ENCODE measurements around the gene ZFP36.
"Not testable (repeated sequence)": the region's sequence is repeated elsewhere in the genome, so short reads cannot be mapped to it uniquely, and the experiment has no call there.

ZFP36 gene, protein sequence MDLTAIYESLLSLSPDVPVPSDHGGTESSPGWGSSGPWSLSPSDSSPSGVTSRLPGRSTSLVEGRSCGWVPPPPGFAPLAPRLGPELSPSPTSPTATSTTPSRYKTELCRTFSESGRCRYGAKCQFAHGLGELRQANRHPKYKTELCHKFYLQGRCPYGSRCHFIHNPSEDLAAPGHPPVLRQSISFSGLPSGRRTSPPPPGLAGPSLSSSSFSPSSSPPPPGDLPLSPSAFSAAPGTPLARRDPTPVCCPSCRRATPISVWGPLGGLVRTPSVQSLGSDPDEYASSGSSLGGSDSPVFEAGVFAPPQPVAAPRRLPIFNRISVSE

DNA sequence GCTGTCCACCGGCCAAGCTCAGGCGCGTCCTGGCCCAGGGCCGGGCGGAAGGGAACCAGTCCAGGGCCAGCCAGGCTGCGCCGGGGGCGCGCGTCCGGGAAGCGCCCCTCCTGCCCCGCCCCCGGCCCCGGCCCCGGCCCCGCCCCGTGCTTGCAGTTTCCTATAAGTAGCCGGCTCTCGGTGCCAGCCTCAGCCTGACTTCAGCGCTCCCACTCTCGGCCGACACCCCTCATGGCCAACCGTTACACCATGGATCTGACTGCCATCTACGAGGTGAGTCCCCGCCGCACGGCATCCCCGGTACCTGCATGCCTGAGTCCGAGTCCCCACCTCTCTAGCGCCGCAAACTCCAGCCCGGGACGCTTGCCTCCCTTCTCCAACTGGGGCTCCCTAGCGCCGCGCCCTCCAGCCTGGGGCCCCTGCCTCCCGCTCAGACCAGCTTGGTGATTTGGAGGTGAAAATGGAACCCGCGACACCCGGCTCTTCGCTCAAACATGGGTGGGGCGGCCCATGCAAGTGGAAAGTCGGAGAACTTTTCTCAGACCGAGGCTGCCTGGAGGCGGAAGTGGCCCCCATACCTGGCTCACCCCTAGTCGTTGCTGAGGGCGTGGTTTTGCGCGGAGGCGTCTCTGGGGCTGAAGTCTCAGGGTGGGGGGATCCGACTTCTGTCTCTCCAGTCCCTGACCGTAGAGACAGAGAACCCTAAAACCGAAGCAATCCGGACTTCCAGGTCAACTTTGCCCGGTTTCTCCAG is at the start of gene ZFP36:
ZFP36 (plus strand) TSS at position 192 of the 754 bp plus-strand sequence; CDS start at position 250, 58 bp downstream.
- DNase-seq (ENCODE audit: low spot score): peak; percentile 59

DNA sequence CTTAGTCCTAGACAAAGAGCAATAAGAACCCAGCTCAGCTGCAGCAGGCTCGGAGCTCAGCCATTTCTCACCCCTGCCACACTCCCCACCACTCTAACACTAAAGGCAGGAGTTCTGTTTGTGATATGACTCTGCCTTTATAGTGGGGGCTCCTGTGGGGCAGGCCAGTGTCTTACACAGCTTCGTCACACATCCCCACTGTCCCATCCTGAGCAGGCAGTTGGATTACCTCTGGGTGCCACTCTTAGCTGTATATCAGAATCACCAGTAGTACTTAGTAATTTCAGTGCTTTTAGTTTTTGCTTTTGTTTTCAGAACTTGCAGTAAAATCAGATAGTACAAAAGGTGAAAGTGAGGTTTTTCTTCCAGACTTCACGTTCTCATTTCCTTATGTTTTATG is 47.6 kb upstream of the ZFP36 start:
- DNase-seq (ENCODE audit: low spot score): no peak

DNA sequence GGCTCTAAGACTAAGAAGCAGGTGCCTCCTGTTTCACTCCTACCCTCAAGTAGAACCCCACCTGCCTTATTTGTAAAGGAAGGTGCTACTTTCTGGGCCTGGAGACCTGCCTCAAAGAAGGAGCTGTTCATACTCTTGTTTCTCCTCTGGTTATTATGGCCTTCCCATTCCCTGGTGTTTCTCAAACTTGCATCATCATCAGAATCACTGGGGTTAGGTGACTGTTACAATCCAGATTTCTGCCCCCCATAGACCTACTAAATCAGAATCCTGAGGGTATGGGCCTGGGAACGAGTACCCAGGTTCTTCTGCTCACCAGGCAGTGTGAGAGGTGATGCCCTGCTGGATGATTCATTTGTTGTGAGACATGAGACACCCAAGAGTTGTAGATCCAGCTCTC is 46.0 kb upstream of the ZFP36 start:
- no peak for DNase-seq (ENCODE audit: low spot score)

DNA sequence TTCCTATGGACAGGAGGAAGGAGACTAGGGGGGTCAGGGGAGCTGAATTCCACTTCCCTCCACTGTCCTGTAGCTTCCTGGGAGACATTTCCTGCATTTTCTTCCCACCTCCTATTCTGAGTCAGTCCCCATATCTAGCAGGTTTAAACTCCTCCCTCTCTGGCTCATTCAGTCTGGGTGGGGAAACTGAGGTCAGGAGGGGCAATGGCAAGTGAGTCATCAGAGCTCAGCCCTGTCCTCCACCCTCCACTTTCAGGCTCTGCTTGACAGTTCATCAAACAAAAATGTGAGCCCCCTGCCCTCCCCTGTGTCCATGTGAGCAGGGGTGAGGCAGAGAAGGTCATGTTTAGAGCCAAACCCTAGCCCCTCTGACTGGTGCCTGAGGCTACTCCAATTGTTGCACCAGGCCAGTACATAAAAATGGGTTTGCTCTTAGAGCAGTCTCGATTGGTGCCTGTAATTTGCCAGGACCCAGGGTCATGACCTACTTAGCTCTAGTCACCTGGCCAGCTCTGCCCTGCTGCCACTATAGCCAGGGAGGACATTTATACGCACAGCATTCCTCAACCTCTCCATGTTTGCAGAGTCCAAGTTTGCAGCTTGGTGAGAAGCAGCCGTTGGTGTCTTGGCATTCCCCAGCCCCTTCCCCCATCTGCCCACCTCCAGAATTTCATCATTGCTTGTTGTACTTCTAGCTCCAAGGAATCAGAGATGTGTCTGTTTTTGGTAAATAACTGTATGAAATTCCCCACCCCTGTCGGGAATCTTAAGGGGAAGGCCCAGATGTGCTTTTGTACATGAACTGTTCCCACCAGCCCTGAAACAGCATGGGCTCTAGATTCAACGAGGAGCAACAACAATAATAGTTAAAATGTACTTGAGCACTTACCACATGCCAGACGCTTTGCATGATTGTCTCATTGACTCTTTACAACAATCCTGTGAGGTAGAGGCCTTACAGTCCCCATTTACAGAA is 43.7 kb upstream of the ZFP36 start:
- DNase-seq (ENCODE audit: low spot score): no peak

DNA sequence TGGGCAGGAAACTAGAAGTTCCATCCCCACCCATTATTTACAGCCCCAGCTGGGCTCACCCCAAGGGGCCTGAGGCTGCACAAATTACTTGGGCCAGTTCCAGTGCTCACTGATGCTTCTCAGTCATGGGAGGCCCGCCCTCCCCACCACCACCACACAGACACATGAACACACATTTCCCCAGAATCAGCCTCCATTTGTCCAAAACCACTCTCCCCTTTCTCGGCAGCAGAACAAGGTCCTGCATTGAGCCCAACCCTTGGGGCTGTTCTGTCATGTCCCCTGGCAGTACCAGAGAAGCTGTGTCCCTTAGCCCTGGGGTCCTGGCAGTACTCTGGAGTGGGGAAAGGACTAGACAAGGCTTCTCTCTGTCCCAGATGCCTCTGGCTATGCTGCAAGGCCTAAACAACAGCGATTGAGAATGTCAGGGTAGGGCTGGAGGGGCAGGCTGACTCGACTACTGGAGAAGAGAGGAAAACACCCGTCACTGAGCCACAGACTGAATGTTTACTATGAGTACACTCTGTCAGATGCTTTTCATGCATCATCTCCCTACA is 42.7 kb upstream of the ZFP36 start:
- DNase-seq (ENCODE audit: low spot score): peak; percentile 99

DNA sequence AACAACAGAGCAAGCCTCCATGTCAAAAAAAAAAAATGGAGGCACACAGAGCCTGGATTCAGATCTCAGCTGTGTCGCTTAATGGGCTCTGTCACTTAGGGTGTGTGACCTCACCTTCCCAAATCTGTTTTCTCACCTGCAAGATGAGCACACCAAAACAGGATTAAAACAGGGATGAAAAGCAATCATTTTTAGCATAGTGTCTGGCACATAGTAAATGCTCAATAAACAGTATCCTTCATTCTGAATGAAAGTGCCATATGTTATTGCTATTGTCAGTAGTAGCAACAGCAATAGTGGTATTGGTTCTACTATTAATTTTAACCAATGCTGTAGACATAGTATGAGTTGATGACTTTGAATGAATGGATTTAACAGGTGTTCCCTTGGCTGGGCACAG is 41.1 kb upstream of the ZFP36 start:
- DNase-seq (ENCODE audit: low spot score): no peak

DNA sequence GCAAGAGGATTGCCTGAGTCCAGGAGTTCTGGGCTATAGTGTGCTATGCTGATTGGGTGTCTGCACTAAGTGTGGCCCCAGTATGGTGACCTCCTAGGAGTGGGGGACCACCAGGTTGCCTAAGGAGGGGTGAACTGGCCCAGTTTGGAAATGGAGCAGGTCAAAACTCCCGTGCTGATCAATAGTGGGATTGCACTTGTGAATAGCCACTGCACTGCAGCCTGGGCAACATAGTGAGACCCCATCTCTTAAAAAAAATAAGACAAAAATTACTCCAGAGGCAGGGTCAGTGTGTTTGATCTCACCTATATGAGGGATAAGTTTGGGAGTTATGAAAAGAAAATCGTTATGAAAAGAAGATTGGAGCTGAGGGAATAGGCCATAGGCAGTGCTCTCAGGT is 37.4 kb upstream of the ZFP36 start:
- no peak for DNase-seq (ENCODE audit: low spot score)

DNA sequence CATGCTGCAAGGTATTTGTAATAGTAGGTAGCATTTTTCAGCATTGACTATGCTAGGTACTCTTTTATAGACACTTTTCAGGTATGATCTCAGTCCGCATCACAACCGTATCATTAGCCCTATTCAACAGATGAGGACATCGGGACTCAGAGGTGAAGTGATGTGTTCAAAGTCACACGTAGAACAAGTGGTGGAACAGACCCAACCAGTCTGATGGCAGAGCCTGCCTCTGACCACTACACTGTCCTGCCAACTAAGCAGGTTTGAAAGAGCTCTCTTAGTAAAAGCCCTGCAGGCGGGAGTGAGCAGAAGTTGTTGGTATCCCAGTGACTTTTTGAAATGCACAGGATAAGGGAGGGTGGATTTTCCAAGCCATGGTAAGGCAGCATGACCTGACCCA is 35.9 kb upstream of the ZFP36 start:
- no peak for DNase-seq (ENCODE audit: low spot score)

DNA sequence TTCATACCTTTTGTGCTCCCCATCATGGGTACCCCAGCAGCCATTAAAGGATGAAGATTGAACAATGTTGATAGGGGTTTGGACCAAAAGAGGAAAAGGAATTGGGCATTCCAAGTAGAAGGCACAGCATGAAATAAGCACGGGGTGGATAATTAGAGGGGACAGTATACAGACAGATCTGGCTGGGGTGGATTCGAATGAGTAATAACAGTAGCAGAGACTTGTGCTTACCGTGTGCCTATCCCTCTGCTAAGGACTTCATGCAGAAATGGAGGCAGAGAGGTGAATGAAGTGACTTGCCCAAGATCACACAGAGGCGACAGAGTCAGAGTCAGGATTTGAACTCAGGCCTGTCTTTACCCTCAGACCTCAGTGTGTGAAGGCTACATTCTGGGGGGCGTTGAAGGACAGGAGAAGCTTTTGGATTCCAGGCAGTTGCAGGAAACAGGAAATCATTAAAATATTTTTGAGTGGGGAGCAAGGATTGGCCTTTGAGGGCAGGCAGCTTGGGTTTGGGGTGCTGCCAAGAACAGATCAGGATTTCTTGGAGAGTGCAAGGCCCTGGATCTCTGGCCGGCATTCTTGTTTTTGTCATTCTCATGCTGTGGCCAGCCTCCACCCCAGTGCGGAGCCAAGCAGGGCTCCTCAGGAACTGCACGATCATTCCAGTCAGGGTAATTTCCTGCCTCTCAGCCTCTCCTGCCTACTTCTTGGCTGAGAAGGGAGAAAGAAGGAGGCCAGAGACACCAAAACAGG is 34.4 kb upstream of the ZFP36 start:
- DNase-seq (ENCODE audit: low spot score): peak; percentile 69

DNA sequence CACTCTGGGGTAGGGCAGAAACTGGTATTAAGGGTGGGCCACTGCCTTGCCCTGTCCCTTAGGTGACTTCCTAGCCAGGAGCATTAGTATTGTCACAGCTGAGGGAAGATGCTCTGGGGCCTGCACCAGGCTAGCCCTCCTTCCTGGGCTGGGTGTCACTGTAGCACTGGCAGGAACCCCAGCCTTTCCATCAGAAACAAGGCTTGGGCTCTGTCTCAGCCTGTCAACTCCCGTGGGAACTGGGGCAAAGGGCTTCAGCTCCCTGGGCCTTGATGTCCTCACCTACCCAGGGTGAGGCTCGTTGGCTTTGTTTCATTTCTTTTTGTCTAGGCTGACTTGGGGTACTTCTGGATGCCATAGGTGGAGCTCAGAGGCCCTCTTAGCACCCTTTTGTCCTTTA is 33.7 kb upstream of the ZFP36 start:
- no peak for DNase-seq (ENCODE audit: low spot score)

DNA sequence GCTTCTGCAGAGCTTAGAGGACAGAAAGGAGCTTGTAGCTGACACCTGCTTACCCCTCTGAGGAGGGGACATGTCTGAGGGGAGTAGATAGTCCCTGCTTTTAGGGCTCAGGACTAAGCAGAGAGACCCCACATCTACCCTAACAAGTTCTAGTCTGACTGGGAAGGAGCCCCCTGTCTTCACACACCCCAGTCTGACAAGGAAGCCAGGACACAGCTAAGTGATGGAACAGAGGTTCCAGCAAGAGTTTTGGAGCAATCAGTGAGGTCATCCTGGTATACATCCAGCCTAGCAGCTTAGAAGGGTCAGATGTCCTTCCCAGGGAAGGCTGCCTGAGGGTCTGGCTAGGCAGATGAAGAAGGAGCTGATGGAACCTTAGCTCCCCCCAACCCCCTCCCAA is 30.7 kb upstream of the ZFP36 start:
- no peak for DNase-seq (ENCODE audit: low spot score)

DNA sequence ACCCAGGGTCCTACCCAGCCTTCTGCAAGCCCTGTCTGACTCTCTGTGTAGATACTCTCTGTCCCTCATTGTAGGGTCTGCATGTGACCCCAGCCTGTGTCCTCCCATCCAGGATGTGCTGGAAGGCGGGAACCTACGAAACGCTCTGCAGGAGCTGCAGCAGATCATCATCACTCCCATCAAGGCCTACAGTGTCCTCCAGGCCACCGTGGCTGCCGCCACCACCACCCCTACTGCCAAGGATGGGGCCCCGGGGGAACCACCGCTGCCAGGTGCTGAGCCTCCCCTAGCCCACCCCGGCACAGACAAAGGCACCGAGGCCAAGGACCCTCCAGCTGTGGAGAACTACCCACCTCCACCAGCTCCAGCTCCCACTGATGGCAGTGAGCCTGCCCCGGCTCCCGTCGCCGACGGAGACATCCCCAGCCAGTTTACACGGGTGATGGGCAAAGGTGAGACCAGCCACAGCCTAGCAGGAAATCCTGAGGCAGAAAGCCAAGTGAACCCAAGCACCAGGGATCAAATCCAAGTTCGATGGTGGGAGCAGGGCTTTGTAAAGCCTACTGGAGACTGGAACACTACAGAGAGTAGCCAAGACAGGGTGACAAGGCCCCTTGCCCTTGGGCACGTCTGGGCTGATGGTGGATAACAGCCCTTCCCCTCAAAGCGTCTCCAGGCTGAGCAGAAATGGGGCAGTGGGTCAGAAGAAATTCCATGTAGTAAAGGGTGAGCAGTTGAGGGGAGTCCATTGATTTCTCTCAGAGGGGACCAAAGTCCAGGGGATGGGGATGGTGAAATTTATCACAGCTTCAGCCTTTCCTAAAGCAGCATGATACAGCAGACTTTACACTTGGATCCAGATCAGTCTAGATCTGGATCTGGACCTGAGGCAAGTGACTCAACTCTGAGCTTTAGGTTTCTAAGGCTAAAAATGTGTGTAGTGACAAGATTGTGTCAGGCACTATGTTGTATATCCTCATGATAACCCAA is 29.0 kb upstream of the ZFP36 start:
- DNase-seq (ENCODE audit: low spot score): no peak

DNA sequence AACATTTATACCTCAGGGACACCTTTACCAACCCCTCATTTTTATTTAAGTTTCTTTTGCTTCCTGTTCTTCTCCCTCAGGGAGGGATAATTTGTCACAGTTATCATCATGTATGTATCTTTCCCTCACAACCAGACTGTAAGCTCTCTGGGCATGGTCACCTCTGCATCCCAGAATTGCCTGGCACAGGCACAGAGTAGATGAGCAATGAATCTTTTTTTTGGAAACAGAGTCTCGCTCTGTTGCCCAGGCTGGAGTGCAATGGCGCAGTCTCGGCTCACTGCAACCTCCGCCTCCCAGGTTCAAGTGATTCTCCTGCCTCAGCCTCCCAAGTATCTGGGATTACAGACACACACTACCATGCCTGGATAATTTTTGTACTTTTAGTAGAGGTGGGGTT is 27.3 kb upstream of the ZFP36 start:
- DNase-seq (ENCODE audit: low spot score): not testable (repeated sequence)

DNA sequence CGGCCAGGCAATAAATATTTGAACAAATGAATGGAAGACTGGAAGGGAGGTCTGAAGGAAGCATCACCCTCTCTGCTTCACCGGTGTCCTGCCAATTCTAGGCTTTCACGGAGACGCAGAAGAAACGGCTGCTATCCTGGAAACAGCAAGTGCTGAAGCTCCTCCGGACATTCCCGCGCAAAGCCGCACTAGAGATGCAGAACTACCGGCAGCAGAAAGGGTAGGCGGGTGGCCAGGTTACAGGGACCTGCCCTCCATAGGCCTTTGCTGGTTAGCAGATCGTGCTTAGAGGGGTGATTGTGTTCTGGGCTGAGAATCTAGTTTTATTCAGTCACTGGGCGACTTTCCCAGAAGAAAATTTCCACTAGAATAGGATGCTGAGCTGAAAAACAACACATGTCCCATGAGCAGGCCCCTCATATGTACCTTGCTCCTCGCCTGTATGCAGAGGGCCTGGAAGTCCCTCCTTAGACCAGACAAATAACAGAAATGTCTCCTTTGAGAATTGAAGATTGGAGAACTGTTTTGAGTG is 26.7 kb upstream of the ZFP36 start:
- peak; percentile 64 for DNase-seq (ENCODE audit: low spot score)

DNA sequence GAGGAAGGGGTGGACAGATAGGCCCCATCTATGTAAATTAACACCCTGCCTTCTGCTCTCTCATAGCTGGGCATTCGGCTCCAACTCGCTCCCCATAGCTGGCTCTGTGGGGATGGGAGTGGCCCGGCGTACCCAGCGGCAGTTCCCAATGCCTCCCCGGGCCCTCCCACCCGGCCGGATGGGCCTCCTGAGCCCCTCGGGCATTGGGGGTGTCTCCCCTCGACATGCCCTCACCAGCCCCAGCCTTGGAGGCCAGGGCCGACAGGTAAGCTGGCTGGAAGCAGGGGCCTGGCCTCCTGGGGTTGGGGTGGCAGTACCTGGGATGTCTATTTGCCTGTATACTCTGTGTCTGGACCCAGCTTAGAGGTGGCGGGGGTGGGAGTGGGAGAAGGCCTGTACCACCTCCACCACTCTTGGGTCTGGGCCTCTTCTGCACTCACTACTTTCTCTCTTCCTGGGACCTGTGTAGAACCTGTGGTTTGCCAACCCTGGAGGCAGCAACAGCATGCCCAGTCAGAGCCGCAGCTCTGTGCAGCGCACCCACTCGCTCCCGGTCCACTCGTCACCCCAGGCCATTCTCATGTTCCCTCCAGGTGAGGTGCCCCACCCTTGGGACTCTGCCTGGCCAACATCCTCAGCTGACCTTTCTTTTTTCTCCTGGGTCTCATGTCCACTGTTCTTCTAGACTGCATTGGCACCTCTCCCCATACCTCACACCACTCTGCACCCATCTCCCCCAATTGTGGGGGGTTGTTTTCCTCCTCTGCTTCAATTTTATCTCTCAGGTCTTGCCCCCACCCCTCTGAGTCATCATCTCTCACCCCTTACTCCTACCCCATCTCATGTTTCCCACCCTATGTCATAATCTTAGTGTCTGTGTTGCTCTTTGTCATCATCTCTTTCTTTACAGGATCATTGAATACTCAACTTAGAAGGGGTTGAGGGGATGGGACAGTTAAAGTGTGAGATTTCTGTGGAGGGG is 25.8 kb upstream of the ZFP36 start:
- no peak for DNase-seq (ENCODE audit: low spot score)

DNA sequence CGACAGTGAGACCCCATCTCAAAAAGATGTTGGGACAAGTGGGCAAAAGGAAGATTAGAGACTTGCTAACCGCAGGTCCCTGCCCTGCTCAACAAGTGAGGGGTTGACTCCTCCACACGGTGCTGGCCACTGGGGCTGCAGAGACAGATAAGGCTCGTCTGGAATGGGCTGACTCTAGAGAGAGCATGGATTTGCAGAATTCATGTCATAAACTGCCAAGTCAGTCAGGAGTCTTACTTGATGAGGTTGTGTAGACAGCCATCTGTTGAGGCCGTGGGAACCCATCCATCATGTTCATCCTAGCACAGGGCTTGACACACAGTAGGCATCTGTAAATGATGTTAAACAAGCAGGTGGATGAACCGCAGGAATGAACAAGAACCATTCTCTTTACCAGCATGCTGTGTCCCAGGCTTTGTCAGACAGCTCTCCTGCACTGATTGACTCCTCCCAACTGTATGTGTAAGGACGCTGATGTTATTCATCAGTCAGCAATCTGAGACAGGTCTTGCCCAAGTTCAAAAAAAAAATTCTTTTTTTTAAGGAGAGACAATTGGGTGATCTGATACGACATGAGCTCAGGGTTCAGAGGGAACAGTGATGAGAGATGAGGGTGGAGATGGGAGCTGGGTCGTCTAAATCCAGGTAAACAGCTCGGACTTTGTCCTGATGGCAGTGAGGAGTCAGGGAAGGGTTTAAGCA is 24.6 kb upstream of the ZFP36 start:
- DNase-seq (ENCODE audit: low spot score): no peak

DNA sequence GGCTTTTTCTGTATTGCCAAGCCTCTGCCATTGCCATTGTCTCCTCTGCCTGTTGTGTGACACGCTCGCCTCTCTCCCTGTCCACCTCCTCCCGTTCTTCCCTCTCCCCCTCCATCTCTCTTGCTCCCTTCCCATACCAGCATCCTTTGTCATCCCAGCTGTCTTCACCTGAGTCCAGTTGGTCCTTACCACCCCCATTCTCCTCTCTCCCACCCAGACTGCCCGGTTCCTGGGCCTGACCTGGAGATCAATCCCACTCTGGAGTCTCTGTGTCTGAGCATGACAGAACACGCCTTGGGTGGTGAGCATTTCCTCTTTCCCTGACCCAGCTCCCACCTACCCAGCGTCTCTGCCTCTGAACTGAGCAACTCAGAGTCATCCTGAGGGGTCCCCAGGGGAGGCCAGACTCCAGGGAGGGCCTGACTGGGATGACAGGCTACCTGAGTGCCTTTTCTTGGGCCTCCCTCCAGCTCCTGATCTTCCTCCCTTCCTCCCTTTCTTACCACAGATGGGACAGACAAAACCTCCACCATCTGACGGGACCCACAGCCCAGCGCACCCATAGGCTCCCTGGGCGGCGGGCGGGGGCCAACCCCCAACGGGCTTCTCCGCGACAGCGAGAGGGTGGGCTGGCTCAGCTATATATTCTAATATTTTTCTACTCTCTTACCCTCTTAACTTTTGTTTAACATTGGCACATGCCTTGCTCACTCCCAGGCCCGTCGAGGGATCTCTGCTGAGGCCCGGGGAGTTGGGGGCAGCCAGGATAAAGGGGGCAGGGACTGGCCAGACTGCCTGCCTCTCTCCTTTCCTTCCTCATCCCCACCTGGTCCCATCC is 23.4 kb upstream of the ZFP36 start:
- no peak for DNase-seq (ENCODE audit: low spot score)

Measured in pons (tissue), 1 donor.